ENCODE data around the gene CHCHD6.

Gene CHCHD6

DNA sequence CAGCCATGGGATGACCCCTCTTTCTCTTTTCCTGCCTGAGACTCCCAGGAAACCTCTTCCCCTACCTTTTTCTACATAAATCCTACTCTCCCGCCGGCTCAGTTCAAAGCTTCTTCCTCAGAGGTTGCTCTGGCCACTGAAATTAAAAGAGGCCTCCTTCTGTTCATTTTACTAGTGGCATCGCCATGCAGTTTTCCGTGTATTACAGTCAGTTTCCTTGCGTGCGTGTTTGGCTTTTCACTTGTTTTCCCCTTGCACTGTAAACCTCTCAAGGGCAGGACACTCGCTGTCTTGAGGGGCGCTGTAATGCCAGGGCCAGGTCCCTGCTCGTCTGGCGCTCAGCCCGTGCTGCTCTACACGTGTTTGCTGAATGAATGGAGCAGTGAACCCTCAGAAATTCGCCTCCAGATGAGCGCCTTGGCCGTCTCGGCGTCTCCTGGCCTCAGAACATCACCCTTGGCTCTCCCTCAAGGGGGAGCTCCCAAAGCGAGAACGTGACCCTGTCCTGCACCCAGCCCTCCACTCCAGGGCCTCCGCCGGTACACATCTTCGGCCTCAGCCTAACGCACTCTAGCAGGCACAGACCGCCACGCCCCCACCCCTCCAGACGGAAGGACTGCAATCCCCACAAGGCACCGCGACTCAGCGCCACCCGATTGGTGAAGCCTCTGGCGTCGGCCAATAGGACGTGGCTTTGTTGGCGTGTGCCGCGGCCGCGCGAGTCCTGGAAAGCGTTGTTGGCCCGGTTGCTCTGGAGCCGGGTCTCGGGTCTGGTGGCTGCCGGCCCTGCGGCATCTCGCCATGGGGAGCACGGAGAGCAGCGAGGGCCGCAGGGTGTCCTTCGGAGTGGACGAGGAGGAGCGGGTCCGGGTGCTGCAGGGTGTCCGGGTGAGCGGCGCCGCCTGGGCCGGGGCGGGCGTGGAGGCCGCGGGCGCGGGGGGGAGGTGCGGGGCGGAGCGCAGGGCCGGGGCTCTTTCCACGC, at the start of gene CHCHD6:
Gene CHCHD6, plus strand, starts transcription at position 729 of the 982 bp plus-strand sequence. Its CDS starts 73 bp downstream, at position 802.
- peak; percentile 97 to 98 for DNase-seq

DNA sequence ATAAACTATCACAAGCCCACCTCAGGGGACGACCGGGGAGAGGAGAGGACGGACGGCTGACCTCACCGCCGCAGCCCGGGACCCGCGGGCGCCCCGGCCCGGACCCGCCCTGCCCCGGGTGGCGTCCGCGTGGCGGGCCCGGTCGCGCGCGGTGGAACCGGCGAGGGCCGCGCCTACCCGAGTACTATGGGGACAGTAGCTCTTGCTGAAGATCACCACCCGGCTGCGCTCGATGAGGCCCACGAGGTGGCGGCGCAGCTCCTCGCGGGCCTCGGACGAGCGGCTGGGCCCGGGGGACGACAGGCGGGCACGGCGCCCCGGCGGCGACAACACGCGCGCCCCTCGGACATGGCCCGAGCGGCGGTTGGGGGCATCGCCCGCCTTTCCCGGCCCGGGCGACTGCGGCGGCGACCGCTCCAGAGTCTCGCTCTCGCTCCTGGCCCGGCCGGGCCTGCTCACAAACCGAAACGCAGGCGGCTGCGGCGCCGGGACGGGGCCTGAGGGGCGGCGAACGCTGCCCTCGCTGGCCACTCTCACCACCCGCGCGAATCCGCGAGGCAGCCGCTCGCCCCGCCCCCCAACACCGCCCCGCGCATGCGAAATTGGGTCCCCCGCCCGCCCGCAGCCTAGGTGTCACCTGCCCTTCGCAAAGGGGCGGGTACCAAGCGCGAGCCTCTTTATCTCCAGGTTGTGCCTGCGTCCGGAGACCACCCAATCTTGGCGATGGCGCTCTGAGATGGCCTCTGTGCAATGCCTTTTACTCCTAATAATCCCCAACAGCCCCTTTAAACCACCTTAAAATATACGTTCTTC, 49.3 kb upstream of the CHCHD6 start, which contains the start of gene TXNRD3:
Gene TXNRD3, minus strand, starts transcription at position 554 of the 813 bp plus-strand sequence.
- DNase-seq = peak; percentile 48 to 66

GRCh38 chr3:126655887-126656286, 48.2 kb upstream of the CHCHD6 start:
- DNase-seq = no peak

GRCh38 chr3:126656371-126657134, 47.5 kb upstream of the CHCHD6 start:
- no peak for DNase-seq

GRCh38 chr3:126657901-126658300, 46.1 kb upstream of the CHCHD6 start:
- DNase-seq = no peak

DNA sequence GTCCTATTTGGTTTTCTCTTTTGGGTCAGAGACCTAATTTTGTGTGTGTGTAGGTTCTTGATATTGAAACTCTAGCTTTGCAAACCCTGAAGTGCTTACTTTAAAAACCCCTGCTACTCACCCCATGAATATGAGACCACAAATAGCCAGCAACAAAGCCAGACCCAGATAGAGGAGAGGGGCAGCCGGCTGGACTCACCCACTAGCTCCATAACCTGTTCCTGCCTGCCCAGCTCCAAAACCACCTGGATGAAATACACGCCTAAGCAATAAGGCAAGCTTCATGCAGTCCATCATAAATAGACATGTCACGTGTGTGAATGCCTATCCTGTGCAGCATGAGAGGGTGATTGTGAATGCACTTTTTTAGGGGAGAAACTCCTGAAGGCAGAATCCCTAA, 45.5 kb upstream of the CHCHD6 start:
- no peak for DNase-seq

DNA sequence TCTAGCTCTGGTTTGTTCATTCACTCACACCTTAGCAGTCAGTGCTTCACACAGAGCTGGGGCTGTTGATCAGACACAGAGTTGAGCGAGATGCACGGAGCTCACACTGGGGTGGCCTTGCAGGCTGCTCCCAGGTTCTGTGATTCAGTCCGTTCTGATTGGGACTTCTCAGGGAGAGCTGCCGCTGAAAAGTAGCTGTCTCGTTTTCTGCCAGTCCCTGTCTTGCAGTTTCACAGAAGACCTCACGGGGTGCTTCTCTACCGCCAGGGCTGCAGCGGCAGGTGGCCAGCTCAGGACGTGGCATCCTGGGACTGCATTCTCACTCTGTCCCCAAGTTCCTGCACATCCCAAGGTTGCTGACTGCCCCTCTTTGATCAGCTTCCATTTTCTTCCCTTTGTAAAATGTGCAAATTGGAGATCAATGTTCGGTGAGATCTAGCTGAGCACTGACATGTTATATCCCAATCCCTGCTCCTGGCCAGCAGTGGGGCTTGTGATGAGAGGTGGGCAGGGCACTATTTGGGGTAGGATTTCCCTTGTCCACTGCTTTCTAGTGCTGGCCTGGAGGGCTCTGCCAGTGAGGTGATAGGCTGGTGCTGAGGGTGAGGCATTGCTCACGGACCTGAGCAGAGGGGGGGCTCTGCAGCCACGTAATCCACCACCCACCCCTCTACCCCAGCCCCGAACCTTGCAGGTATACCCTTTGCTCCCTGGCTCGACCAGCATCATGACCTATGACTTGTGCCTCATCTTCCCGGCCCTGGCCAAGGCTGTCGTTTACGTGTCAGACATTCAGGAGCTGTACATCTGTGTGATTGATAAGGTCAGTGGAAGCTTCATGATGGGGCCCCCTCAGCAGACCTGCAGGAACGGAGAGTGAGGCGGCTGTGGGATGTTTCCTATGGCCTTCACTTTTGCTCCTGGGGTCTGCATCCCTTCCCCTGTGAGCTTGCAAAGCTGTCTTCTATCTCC, 43.8 kb upstream of the CHCHD6 start:
- no peak for DNase-seq

- no peak for DNase-seq
Observed at GRCh38 chr3:126661532-126662364, 42.3 kb upstream of the CHCHD6 start.

DNA sequence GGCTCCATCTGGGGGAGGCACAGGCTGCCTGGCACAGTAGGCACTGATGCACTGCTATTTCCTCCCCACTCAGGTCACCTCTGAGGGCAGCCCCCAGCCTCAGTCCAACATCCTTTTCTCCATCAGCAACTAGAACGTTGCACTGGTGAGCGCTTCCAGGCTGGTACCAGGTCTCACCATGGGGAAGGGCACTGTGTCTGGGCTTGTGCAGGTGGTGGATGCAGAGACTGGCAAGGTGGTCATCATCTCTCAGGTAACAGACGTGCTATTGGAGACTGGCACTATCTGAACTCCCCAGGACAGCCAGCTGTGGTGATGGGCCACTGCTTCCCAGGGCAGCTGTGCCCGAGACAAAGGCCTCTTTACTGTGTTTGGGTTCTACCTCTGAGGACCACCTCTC, 40.8 kb upstream of the CHCHD6 start:
- no peak for DNase-seq

GRCh38 chr3:126663750-126664149, 40.3 kb upstream of the CHCHD6 start:
- DNase-seq = no peak

DNA sequence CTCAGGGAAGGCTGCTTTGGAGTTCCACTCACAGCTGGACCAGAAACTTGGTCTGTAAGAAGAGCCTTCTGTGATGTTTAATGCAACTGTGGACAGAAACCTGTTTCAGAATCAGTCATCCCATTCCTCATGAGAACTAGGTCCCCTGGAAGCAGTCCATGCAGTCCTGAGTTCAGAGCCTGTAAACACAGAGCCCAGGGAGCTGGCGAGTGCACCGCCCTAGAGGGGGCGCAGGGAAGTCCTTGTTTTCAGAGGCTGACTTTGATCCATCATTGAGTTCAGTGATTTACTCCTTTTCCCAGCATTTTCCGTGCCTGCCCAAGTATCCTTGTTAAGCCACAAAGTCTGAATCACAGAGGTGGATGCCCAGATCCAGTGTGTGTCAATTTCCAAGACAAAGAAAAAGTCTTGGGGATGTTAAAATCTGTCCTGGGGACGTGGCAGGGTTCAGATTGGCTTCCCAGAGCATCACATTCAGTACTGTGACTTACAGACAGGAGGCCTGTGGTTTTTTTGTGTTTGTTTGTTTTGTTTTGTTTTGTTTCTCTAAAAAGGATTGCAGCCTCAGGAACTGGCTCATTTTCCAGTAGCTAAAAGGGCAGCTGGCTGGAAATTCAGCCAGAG, 39.3 kb upstream of the CHCHD6 start:
- no peak for DNase-seq

- DNase-seq = no peak
Observed at GRCh38 chr3:126665221-126665936, 38.7 kb upstream of the CHCHD6 start.

- no peak for DNase-seq
Observed at GRCh38 chr3:126665959-126666657, 37.9 kb upstream of the CHCHD6 start.

- DNase-seq = no peak
Observed at GRCh38 chr3:126666658-126667528, 37.1 kb upstream of the CHCHD6 start.

DNA sequence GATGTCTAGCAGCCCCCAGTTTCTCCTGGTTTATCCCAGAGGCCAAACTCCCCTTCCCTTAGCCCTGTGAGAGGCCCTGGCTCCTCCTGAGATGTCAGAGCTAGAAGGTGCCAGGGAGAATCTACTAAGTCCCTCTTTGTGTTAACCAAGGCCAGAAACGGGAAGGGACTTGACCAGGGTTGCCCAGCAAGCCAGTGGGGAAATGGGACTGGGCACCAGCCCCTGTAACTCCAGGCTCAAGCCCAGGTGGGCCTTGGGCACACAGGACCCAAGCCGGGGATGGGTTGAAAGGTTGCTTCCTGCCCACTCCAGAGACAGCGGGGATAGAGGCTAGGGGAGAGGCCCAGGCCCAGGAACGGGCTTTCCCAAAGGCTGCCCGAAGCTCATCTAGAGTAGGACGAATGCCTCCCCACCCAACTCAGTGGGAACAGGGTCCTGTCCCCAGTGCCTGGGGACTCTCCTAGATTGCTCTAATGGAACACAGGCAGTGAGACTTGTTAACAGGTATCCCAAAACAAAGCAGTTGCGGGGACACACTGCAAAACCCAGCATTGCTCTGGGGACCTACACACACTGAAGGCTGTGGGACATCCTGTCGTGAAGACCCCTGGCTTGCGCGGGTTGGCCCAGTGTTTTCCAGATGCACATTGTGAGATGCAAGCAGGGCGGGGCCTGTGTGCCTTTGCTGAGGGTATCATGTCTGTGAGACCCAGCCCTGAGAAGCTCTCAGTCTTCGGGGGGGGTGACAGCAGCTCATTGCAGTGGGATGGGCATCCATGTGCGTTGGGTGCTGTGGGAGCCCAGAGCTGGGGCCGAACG, 36.2 kb upstream of the CHCHD6 start:
- no peak for DNase-seq

DNA sequence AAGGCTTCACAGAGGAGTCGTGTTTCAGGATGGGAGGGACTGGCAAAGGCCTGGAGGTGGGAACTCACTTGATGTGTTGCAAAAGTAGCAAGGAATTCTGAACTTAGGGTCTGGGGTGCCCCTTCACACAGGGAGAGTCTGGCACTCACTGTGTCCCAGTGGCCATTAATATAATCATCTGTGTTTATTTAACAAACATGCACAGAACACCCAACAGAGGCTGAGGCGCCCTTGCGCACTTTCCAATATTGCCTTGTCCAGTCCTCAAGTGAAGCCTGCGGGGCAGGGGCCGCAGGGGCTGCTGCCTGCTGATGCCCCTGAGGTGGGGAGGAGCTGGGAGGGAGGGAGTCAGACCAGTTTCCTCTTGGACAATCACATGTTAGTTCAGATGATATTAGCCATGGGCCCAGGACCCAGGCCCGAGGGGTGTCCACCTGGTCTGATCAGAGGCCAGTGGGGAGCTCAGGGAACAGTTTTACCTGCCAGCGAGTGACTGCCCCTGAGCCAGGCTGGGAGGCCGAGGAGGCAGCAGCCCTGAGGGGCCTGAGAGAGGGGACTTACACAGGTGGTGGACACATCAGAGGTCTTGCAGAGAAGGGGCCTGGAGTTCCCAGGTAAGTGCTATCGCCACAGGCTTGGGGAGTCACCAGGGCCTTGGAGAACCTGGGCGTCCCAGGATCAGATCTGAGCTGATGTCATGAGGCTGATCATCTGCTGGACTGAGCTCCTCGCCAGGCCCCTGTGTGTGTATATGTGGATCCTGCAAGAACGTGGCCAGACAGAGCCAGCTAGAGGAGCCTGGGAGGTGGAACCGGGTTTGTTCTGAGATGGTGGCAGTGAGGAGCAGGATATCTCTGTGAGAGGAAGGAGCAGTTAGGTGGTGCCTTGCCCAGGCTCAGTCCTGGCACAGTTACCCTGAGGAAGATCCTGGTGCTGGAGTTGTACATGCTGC, 35.3 kb upstream of the CHCHD6 start:
- no peak for DNase-seq

All from SW 1271 (cell line).